NCI-H1092 treated with DMSO at 0.1 percent for 48 hours (cell line): ENCODE measurements around the gene GPD2.

Source experiments
- DNase-seq: peaks from one replicate; lab custom pipeline; 2025; lab: John Stamatoyannopoulos, UW

Gene GPD2

DNA sequence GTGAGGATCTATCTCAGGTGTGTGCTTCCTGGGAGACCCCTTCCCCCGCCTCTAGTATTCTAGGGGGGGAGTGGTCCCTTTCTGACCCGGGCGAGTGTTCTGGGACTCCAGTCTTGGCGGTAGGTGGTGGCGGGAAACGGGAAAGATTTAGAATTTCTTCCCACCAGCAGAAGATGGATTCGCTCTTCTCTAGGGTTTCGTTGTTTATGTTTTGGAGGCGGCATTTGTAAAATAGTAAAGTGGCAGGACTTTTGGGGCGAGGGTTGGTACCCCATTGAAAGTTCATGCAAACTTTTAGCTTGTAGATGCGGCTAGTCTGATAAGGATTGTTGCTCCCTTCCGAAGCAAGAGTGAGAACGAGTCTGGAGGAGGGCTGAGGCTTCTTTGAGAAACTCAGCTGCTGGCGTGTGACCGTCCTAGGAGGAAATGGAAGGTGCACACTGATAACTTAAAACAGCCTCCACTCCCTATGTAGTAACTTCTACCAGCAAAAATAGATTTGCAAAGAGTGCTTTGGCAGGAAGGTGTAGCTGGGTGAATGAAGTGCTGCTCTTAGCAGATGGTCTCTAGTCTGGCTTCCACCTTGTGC is 412 bp downstream of the GPD2 start:
- no peak for DNase-seq

DNA sequence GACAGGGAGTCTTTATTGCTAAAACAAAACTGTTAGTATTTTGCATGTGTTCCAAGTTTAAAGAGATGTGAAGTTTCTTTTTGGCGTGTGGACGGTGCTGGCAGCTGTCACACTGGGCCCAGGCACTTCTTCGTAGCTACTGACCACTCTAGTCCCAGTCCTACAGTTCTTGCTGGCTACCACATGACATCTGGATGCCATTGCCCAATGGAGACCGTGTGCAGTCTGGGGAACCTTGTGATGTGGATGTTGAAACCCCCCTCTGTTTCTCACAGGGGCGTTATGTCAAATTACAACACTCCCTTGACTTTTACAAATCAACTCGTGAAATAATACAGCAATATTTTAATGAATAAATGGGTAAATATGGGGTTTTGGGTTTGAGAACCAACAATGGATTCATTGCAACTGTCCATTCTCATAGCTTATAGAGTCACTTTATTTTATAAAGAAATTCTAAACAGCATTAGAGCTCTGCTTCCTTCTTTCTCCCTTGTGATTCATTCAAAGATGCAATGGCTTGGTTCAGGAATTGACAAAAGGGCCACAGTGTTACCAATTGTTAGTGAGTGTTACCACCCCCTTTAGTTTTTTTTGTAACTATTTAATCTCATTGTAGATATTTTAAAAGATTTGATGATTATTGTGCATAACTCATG is 1.2 kb downstream of the GPD2 start:
- no peak for DNase-seq

DNA sequence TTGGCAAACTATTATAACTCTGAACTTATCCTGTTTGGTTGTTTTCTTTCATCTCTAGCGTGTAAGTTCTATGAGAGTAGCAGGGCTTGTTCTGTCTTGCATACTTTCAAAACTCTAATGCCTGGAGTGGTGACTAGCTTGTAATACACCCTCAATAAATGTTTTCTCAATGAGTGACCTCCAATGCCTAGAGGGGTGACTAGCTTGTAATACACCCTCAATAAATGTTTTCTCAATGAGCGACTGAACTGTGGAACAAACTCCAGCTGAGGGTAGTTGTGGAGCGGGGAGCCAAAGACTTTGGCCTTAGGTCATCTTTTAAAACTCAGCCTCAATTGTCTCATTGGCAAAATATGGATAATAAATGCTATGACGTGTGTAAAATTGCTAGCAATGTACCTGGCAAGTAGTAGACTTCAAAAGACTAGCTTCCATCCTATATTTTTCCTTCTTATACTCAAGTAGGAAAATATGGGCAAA is 1.8 kb downstream of the GPD2 start:
- DNase-seq = no peak

DNA sequence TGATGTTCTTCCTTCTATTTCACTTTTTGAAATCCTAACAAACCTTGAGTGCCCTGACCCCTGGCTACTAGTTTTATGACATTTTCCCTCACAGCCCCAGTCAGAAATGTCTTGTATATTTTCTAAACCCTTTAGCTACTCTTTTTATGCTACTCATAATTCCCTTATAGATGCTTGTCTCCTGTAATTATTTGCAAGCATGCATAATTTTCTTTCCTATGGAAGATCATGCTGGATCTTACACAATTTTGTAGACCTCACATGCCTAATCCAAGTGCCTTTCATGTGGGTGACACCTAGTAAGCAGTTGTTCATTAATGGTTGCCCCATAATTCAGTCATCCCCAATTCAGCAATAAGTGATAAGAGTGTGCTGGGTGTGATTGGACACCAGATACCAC is 6.9 kb downstream of the GPD2 start:
- DNase-seq = no peak

DNA sequence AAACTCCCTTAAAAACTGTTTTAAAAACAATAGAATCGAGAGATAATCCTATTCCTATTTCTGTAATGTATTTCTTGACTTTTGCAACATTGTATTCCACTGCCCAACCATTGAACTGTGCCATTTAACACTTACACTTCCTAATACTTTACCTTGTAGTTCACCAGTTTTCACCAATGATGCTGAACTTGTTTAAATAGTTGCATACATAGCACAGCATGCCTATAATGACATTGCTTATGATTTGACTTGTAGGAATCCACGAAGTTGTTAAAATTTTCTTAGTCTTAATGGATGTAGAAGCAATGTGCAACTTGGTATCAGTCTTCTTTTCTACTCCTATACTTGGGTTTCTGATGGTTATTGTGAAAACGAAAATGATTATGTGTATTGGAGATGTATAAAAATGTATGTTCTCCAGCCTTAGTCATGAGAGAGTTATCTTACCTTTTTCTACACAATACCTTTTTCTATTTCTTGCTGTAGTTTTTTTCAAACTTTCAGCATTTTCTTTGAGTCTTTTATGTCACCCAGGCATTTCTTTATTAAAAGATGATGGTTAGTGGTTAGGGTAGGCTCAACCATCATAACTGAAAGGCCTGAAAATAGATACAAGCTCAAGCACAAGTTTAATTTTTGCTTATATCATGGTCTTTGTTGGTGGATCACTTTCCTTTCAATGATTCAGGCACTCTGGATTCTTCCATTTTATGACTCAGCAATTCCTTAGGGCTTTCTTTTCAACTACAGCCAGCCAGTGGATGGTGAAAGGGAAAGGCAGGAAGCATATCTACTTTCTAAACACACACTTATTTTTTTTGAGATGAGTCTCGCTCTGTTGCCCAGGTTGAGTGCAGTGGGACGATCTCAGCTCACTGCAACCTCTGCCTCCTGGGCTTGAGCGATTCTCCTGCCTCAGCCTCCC is 9.4 kb downstream of the GPD2 start:
- no peak for DNase-seq

DNA sequence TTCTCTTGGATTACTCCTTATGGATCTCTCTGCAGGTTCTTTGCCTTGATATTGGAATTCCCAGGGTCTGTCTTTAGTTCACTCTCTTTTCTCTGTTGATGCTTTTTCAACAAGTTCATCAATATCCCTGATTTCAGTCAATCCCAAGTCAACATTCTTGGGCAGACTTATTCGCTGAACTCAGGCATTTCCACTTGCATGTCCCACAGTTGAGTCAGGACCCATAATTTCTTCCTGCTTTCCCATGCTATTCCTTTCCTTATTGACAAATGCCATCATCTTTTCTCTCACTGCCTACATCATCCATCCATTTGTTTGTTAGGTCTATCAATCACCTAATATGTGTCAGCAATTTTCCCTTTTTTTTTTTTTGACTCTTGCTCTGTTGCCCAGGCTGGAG is 11.6 kb downstream of the GPD2 start:
- DNase-seq = no peak

DNA sequence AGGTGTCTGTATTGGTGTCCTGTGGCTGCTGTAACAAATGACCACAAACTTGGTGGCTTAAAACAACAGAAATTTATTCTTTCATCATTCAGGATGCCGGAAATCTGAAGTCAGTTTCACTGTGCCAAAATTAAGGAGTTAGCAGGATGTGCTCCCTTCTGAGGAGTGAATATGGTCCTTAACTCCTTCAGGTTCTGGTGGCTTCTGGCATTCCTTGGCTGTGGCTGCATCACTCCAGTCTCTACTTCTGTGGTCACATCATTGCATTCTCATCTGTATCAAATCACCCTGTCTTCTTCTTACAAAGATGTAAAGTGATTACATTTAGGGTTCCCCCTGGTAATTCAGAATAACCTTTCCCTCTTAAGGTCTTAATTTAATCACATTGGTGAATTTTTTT is 12.6 kb downstream of the GPD2 start:
- DNase-seq = no peak

DNA sequence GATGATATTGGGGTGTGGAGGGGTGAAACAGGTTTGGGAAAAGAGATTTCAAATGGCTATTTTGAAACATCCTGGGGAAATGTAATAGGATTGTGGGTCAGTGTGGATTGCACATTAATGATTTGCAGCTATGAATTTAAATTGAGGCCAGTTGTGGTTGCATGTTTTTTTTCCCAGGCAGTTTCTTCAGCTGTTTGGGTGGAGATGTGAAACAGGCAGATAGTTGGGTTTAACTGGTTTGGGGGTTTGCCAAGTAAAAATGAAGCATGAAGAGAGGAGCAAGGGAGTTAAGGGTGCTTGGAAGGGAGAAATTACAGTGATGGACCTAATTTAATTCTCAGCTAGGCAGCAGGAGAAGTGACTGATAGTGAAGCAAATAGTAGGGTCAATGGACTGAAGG is 16.8 kb downstream of the GPD2 start:
- no peak for DNase-seq

DNA sequence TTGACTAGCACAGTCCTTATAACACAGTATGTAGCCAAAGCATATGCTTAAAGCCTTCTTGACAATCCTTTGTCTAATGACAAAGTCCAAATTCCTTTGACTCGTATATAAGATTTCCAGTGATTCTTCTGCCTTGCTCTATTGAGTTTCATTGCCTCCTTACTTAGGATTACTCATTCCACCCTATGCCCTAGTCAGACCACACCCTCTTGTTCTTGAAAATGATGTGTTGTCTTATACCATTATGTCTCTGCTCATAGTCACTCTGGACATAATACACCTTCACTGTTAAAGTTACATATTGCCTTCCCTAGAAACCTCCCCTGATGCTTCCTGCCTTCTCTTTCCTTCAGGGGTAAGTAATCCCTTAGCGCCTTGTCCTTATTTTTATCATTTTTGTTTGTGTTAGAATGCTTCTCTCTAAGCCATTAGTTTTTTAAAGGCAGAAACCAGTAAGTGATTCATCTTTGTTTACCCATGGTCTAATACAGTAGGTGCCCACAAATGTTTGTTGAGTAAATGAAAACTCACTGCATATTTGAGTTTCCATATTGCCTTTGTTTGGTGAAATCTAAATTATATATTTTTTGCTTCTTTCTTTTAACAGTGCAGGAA is 19.3 kb downstream of the GPD2 start:
- DNase-seq = no peak

DNA sequence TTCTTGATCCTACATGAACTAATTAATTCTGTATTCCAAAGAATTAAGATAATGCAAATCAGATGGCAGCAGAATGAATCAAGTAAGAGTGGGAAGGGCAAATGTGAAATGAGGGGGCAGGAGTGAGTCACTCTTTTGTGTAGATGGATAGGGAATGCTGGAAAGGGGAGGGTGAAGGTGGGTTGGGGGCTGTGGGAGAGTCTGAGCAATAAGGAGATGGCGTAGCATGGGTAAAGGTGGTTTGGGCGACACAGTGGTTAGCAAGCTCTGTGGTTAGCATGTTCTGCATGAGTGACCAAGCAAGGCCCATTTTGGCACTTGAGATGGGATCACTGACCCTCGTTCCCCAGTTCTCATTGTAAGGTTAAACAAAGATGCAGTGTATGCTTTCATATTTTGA is 20.4 kb downstream of the GPD2 start:
- DNase-seq = no peak

DNA sequence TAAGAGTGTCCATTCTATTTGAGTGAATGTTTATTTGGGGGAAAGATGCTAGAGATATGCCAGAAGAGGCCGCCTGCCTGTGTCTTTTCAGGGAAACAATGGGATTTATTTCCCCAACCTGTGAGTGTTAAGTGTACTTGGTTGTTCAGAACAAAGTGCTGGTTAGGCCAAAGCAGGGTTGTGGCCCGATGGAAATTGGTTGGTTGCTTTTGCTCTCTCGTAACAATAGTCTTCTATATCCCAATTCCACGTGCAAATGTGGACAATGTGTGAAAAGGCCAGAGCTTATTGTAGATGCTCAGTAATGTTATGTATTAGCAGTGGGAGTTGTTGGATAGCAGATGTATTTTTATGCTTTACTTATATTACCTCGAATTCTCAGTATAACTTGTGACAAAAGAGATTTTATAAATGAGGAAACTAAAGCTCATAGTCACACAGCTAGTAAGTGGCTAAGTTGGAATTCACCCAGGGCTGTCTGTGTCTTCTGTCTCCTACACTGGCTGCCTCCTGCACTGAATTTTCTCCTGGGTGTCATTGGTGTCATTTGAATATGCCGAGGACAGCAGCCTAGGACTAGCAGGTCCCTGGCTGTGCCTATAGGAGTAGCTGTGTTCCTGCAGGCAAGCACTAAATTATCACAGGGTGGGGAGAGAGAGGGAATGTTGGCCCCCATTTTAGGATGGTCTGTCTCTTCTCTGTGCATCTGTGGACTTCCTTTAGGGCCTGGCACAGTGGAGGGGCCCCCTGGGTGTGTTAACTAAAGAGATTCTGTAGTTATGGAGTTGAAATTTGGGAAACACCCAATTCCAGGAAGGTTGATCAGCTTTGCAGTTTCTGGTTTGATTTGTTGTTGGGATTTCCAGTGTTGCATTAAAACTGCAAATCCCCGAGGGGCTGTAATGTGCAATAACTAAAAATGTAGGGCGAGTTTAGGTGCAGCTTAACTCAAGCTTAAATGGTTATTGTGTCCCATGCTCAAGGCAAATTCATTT is 21.6 kb downstream of the GPD2 start:
- no peak for DNase-seq

DNA sequence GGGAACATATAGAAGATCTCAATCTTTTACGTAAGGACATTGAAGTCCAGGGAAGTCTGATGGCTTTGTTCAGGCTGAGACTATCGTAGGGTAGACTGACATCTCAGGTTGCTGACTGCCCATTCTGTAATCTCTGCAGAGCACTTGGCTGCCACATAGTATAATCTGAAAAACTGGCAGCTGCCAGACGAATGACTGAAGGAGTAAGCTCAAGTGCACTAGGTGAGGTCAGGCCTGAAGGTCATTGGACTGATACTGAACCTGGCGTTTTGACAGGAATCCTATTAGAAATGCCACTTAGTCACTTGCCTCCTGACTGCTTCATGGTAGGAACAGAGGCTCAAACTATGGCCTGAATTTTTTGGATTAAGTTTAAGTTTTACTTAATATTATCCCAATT is 23.5 kb downstream of the GPD2 start:
- no peak for DNase-seq

DNA sequence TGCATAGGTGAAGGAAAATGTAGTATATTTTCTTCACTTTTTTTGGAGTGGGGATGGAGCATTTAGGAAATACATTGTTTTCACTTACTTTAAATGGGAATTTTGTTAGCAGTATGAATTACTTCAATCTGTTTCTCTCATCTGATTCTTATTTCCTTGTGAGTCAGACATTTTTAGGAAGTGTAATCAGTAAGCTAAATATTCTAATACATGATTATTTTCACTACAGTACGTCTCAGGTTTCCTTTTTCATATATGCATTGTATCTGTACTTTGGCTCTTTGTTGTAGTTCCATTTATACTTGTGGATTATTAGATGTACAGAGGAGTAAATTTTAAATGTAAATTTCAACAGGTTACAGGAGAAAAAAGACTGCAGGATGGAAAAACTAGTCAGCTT is 27.9 kb downstream of the GPD2 start:
- DNase-seq = no peak

DNA sequence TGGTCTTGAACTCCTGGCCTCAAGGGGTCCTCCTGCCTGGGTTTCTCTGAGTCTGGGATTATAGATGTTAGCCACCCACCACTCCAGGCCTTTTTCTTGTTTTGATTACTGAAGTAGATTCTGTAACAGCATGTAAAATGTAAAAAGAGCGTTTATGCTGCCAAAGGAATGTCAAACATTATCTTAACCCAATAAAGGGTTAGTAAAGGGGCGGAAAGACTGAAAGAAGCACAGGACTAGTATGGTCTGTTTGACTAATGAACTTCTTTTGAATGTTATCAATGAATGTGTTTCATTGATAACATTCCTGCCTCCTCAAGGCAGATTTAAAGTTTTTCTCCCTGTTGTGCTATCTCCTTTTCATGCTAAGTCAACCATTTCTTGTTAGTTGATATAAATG is 29.4 kb downstream of the GPD2 start:
- DNase-seq = no peak

DNA sequence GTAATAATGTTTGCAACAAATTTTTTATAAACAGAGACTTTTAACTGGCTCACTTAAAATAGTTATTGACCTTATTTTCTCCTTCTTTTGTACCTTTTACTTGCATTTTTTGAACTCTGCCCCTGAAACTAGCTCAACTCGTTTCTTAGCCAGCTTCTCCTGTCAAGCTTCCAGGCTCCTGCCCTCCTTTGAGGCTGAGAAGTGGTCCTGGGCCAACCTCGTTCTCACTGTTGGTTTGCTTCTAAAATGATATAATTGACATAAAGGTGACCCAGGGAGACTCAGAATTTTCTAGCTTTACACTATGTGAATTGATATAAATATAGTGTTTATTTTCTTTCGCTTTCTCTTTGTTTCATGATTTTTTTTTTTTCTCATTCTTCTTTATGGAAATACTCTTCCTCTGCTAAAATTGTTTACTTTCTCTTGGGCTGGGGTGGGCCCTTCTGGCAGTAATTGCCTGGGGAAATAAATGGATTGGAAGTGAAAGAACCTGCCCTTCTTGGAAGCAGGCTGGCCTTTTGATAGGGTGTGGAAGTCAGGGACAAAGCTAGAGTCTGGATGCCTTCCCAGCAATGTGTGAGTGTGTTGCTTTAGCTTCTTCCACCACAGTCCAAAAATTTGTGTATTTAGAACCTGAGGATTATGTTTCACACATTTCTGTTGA is 30.7 kb downstream of the GPD2 start:
- DNase-seq = peak; percentile 12

DNA sequence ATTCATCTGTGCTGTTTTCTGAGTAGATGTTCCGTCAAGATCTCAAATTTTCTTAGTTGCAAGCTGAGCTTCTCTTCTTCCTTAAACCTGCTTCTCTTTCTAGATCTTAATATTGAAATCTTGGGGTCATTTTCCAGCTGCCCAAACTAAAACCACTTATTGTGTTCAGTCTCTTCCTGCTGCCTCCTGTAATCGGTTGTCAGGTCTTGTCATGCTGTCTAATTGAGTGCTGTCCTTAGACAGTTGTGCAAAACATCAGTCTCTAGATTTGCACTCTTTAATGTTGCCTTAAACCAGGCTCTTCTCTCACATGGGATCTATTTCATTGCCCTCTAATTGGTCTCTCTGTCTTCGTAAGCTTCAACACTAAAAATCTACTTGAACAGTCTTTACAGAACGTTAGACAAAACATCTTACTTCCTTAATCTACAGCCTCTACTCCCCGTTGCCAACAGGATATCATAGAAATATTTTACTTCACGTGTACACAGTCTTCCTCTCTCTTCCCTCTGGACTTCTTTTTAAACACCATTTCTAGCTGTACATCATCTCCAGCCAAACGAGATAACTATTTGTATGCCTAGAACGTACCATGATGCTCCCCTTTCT is 34.9 kb downstream of the GPD2 start:
- DNase-seq = no peak

DNA sequence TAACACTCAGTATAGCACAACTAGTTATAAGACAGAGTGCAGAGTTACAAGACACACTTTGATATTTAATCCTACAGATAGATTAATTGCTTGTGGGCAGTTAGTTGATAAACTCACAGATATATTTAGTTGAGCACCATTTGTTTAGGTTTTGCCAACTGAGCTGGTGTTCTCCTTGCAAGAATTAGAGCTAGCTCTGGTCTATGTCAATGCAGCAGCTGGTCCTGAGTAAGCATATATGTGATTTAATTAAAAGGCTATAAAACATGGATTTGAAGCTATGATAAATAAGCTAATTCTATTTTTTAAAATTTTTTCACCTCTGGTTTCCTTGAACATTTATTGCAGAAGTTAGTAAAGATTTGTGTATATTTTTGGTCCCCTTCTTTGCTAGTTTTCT is 35.6 kb downstream of the GPD2 start:
- DNase-seq = no peak

DNA sequence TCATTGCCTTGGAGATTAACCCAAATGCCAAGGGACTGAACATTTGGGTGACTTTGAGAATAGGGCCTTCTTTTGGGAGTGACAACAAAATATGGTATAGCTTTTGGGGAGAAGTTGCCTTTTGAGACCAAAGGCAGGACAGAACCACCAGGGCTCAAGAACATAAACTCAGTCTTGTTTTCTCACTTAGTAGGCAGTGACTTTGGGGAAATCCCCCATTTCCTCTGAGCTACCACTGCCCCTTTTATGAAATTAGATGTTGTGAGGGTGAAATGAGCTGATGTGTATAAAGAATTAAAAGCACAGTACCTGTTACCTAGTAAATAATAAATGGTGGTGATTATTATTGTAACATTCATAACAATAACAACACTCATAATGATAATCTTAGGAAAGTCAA is 36.5 kb downstream of the GPD2 start:
- DNase-seq = no peak

DNA sequence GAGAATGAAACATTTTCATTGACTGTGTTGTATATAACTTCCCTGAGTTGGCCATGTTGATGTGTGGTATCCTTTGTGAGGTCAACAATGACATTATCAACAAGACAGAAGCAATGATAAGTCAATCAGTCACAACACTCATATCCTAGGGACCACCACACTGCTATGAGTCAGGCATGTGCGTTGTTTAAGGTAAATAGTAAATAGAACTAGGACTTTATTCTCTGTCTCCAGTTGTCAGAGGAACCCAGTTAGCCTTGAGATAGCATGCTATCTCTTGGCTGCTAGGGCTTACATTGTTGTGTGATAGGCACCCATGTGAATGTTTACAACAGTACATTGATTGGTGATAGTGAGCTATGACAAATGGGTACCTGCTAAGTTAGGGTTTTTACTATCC is 37.3 kb downstream of the GPD2 start:
- DNase-seq = no peak

DNA sequence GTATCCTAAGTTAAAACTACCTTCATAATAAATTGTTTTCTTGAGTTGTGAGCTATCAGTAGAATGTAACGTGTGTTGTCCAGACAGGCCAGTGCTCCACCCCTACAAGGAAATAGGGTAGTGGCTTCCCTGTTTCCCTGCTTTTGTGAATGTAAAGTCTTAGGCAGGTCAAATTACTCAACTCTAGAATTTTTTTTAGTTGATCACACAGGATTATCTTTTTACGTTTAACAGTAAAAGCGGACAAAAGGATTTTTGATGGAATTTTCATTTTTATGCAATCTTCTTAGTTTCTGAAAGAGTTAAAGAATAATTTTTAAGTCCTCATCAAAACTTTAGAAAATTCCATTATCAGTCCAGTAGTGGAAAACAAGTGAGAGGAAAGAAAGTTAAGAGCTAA is 38.2 kb downstream of the GPD2 start:
- no peak for DNase-seq
